IMR-90 (cell line): ENCODE measurements around the gene SLC38A11.

ENCODE experiments used
- CEBPB ChIP-seq: IDR thresholded peaks from 2 replicates; pipeline ENCODE4 v1.6.1; 2012; ENCODE audit warnings: low read depth, low read length, improper control_type of control experiment
- MAFK ChIP-seq: IDR thresholded peaks from 2 replicates; pipeline ENCODE4 v1.6.1; 2012; ENCODE audit warnings: low read depth, low read length, improper control_type of control experiment
- MAZ ChIP-seq: IDR thresholded peaks from 2 replicates; pipeline ENCODE4 v1.6.1; 2012; ENCODE audit warnings: low read depth, mild to moderate bottlenecking, low read length, improper control_type of control experiment, moderate library complexity, borderline replicate concordance
- MXI1 ChIP-seq: IDR thresholded peaks from 2 replicates; pipeline ENCODE4 v1.6.1; 2012; ENCODE audit warnings: low read depth, mild to moderate bottlenecking, low read length, moderate library complexity, borderline replicate concordance
- POLR2A ChIP-seq: IDR thresholded peaks from 2 replicates; pipeline ENCODE4 v1.6.1; 2012; ENCODE audit warnings: mild to moderate bottlenecking, low read depth, low read length
- RAD21 ChIP-seq: IDR thresholded peaks from 2 replicates; pipeline ENCODE4 v1.6.1; 2012; ENCODE audit warnings: low read length, improper control_type of control experiment
- RCOR1 ChIP-seq: IDR thresholded peaks from 2 replicates; pipeline ENCODE4 v1.6.1; 2012; ENCODE audit warnings: mild to moderate bottlenecking, low read length, improper control_type of control experiment; ENCODE audit not compliant: insufficient replicate concordance
- RFX5 ChIP-seq: IDR thresholded peaks from 2 replicates; pipeline ENCODE4 v1.8.0; 2012; ENCODE audit warnings: low read depth, mild to moderate bottlenecking, low read length, moderate library complexity
- SMC3 ChIP-seq: fragments of 150-350 bp; IDR thresholded peaks from 2 replicates; pipeline ENCODE4 v1.6.1; 2016; ENCODE audit warnings: low read depth, mild to moderate bottlenecking, antibody characterized with exemption, low read length, moderate library complexity
- TF ChIP-seq, protein P1 (sequence below): conservative IDR thresholded peaks from 2 replicates; pipeline ENCODE4 v1.5.1; 2012; ENCODE audit warnings: mild to moderate bottlenecking, low read depth, low read length, improper control_type of control experiment
- TF ChIP-seq, protein P2 (sequence below): fragments of 150-350 bp; IDR thresholded peaks from 2 replicates; pipeline ENCODE4 v1.6.1; 2017; ENCODE audit warnings: mild to moderate bottlenecking, antibody characterized with exemption, low read length, low read depth

DNA sequence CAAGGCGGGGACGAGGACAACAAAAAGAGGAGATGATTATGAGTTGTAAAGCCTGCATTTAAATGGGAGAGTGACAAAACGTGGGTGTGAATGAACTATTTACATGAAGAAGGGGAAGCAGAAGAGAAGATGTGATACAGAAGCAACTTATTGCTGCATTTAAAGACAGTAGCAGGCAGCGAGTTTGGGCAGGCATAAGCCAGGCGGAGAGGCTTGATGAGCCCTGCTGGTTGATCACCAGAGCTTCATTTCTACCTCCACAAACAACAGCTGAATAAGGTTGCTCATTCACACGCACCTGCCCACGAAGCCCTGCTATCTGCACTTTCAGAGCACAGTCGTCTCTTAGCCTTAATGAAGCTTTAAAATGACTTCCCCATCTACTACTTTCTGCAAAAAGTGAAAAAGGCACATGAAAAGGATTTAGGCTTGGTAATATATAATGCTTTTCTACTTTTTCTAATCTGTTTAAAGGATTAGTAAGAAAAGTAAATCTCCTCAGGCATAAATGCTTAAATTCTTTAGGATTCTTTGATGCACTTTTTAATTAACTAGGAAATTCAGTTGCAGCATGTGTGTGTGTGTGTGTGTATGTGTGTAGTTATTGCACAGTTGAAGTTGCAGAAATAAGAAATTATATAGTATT lies 3.1 kb downstream of the SLC38A11 start:
- TF ChIP-seq, protein P1, sequence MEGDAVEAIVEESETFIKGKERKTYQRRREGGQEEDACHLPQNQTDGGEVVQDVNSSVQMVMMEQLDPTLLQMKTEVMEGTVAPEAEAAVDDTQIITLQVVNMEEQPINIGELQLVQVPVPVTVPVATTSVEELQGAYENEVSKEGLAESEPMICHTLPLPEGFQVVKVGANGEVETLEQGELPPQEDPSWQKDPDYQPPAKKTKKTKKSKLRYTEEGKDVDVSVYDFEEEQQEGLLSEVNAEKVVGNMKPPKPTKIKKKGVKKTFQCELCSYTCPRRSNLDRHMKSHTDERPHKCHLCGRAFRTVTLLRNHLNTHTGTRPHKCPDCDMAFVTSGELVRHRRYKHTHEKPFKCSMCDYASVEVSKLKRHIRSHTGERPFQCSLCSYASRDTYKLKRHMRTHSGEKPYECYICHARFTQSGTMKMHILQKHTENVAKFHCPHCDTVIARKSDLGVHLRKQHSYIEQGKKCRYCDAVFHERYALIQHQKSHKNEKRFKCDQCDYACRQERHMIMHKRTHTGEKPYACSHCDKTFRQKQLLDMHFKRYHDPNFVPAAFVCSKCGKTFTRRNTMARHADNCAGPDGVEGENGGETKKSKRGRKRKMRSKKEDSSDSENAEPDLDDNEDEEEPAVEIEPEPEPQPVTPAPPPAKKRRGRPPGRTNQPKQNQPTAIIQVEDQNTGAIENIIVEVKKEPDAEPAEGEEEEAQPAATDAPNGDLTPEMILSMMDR = no peak
- TF ChIP-seq POLR2A = no peak
- TF ChIP-seq SMC3 = no peak
- TF ChIP-seq RAD21 = no peak
- TF ChIP-seq MAZ = no peak
- TF ChIP-seq CEBPB = no peak
- TF ChIP-seq RCOR1 = no peak
- TF ChIP-seq RFX5 = no peak
- no peak for TF ChIP-seq MAFK
- TF ChIP-seq, protein P2, sequence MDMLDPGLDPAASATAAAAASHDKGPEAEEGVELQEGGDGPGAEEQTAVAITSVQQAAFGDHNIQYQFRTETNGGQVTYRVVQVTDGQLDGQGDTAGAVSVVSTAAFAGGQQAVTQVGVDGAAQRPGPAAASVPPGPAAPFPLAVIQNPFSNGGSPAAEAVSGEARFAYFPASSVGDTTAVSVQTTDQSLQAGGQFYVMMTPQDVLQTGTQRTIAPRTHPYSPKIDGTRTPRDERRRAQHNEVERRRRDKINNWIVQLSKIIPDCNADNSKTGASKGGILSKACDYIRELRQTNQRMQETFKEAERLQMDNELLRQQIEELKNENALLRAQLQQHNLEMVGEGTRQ = no peak
- TF ChIP-seq MXI1 = no peak
